ENCODE results near the gene EPS8L2.

DNA sequence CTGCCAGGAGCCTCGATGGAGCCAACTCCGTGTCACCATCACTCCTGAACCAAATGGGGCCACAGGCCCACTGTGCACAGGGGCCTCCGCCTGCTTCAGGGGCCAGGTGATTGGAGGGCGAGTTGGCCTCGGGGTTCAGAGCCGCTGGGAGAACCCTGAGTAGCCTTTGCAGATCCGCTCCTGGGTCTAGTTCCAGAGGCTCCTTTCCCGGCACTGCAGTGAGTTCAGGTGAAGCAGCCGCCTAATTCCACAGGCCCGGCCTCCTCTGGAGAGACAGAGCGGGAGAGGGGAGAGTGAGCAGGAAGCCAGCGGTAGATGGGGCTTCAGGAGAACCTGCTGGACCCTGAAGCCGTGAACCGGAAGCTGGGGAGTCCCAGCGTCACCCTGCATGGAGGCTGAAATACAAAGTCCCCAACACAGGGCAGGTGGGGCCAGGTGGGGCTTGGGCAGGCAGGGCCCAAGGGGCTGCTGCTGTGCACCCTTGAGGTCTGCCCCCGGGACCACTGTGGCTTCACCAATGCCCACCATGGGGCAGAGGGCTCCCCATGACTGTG, 46.4 kb upstream of the EPS8L2 start:
- no peak for TF ChIP-seq POLR2A (IDR thresholded peaks at IDR 0.05; ENCODE audit: low read depth, low read length)
- no peak for TF ChIP-seq POLR2AphosphoS5 (IDR thresholded peaks at IDR 0.05; ENCODE audit: low read depth, low read length)
- no peak for TF ChIP-seq TAF1 (IDR thresholded peaks at IDR 0.05; ENCODE audit: borderline replicate concordance, low read depth, low read length)

All from GM12892 (cell line).